Spleen (tissue), 7 donors: Measurements from ENCODE around the gene IGFL1.

Experiments
- CTCF ChIP-seq, 11 experiments: fragments of 200-600 bp in 7 of 11; fragments of 450-650 bp in 4 of 11; sonication (generic) in 4 of 11; IDR thresholded peaks in 8 of 11; conservative IDR thresholded peaks in 3 of 11; 1 replicate in 7 of 11; 2 replicates in 4 of 11; pipeline versions ENCODE4 v1.4.0 to v1.8.0; 2016 to 2021; ENCODE audit warnings: antibody characterized with exemption in 11 of 11, inconsistent platforms in 4 of 11, mild to moderate bottlenecking in 1 of 11
- POLR2A ChIP-seq, 3 donors: fragments of 450-650 bp; IDR thresholded peaks; one replicate each; pipeline ENCODE4 v1.5.1; 2017; ENCODE audit warnings: antibody characterized with exemption in 3 of 3, mild to moderate bottlenecking in 1 of 3
- POLR2AphosphoS5 ChIP-seq, 3 donors: sonication (generic); formaldehyde crosslinking; IDR thresholded peaks; one replicate each; pipeline ENCODE4 v1.5.1; 2017; ENCODE audit warnings: antibody characterized with exemption in 3 of 3
- donor health status: DM: no; HTN: no; CAD: no; lungs with moderate emphysema.
- donor health status: DM: no; HTN: no; CAD: no.
- donor health status: DM: no; HTN: no; CAD: no.

GRCh38 chr19:46251416-46251815 is 21.9 kb downstream of the IGFL1 start:
- no peak for TF ChIP-seq CTCF (IDR thresholded peaks at IDR 0.05 in 8 of 11, conservative IDR thresholded peaks at IDR 0.05 in 3 of 11)
- no peak for TF ChIP-seq POLR2A (IDR thresholded peaks at IDR 0.05)
- TF ChIP-seq POLR2AphosphoS5 (IDR thresholded peaks at IDR 0.05) = no peak
